Glutamatergic neuron (in vitro differentiated cells): ENCODE results near the gene CHAC2. TPM values are rescaled to one million over a fixed set of nuclear protein-coding genes. Genes with fewer than 3 reads are reported as not detected.
"Not testable (repeated sequence)": the region's sequence is repeated elsewhere in the genome, so short reads cannot be mapped to it uniquely, and the experiment has no call there.

Experiments
- DNase-seq: peaks from one replicate; pipeline ENCODE4 v3.0.0; 2022
- H3K27ac Mint-ChIP-seq: one replicate; pipeline ENCODE4 v1.8.0; 2020; ENCODE audit warnings: mild to moderate bottlenecking, mixed read lengths, inconsistent platforms; ENCODE audit not compliant: unreplicated experiment
- H3K27me3 Mint-ChIP-seq: one replicate; pipeline ENCODE4 v1.8.0; 2020; ENCODE audit warnings: mild to moderate bottlenecking, moderate library complexity, mixed read lengths, inconsistent platforms; ENCODE audit not compliant: unreplicated experiment
- H3K36me3 Mint-ChIP-seq: one replicate; pipeline ENCODE4 v1.8.0; 2020; ENCODE audit warnings: mild to moderate bottlenecking, mixed read lengths, inconsistent platforms; ENCODE audit not compliant: unreplicated experiment
- H3K4me1 Mint-ChIP-seq: one replicate; pipeline ENCODE4 v1.8.0; 2020; ENCODE audit warnings: mild to moderate bottlenecking, low read depth, mixed read lengths, inconsistent platforms; ENCODE audit not compliant: unreplicated experiment
- H3K4me3 Mint-ChIP-seq: one replicate; pipeline ENCODE4 v1.8.0; 2020; ENCODE audit warnings: mild to moderate bottlenecking, mixed read lengths, inconsistent platforms; ENCODE audit not compliant: unreplicated experiment
- H3K9me3 Mint-ChIP-seq: one replicate; pipeline ENCODE4 v1.8.0; 2020; ENCODE audit warnings: mild to moderate bottlenecking, moderate library complexity, mixed read lengths, inconsistent platforms; ENCODE audit not compliant: unreplicated experiment
- CTCF ChIP-seq: fragments of 200-600 bp; sonication (generic); IDR thresholded peaks from one replicate; pipeline ENCODE4 v1.5.0; 2021; ENCODE audit not compliant: partially characterized antibody, unreplicated experiment
- total RNA-seq: library from RNA; stranded (reverse); fragmentation: NEBNext Ultra II Directional; extraction: Animal tissue kit (Norgen Biotek cat#: 25700); gene quantifications from one replicate; pipeline ENCODE4 v1.2.1, GENCODE V29; 2021; ENCODE audit not compliant: unreplicated experiment

CHAC2 gene
- total RNA-seq, 1 donor from 2014 or later: 1.7 TPM

- Mint-ChIP-seq H3K9me3 (no peaks in the 10 kb centered on the region), H3K4me3 (no peak overlapping the region), H3K4me1 (no peaks in the 10 kb centered on the region), H3K27ac (no peak overlapping the region), H3K36me3 (no peaks in the 10 kb centered on the region), H3K27me3 (no peaks in the 10 kb centered on the region)
- no peak for TF ChIP-seq CTCF
- no peak for DNase-seq
Observed at GRCh38 chr2:53820711-53821110, 53.1 kb downstream of the CHAC2 start.

- no peak for DNase-seq
- TF ChIP-seq CTCF: no peak
- Mint-ChIP-seq H3K9me3 (no peaks in the 10 kb centered on the region), H3K4me1 (no peaks in the 10 kb centered on the region), H3K27me3 (no peaks in the 10 kb centered on the region), H3K4me3 (no peak overlapping the region), H3K27ac (no peak overlapping the region), H3K36me3 (no peaks in the 10 kb centered on the region)
Observed at GRCh38 chr2:53821810-53822209, 54.2 kb downstream of the CHAC2 start.

GRCh38 chr2:53823639-53824038, 56.0 kb downstream of the CHAC2 start:
- H3K4me1 Mint-ChIP-seq, H3K27ac Mint-ChIP-seq, H3K4me3 Mint-ChIP-seq, DNase-seq, H3K9me3 Mint-ChIP-seq, H3K36me3 Mint-ChIP-seq, H3K27me3 Mint-ChIP-seq: not testable (repeated sequence)

Other genes with a start within 250 kb of the CHAC2 start
- gene ASB3, start 19.1 kb downstream of the CHAC2 start, total RNA-seq: 25.3 TPM
- 20.9 TPM for gene ERLEC1, start 19.2 kb downstream of the CHAC2 start, total RNA-seq
- 5.6 TPM for gene GPR75, start 92.2 kb downstream of the CHAC2 start, total RNA-seq
- gene PSME4, start 203.2 kb downstream of the CHAC2 start, total RNA-seq: 87.6 TPM